Activated CD4-positive, CD25-positive, alpha-beta regulatory T cell treated with anti-CD3 and anti-CD28 coated beads, Interleukin-2, amount 50 U/mL, for 24 hours (primary cell): Measurements from ENCODE around the gene CD83.
"Not testable (repeated sequence)": the region's sequence is repeated elsewhere in the genome, so short reads cannot be mapped to it uniquely, and the experiment has no call there.

Source experiments
- ATAC-seq, 2 donors: fragments of 150-1000 bp; cut with Tn5 transposase; one replicate each; pipeline ENCODE4 v1.10.0; 2021; ENCODE audit warnings: mild to moderate bottlenecking in 1 of 2, moderate library complexity in 1 of 2

Gene CD83

GRCh38 chr6:14149739-14150130 is 32.2 kb downstream of the CD83 start:
- no peak for ATAC-seq

- ATAC-seq, result not testable (repeated sequence)
Observed at GRCh38 chr6:14151300-14151699, 33.7 kb downstream of the CD83 start.

- ATAC-seq, result no peak
Observed at GRCh38 chr6:14151773-14152172, 34.2 kb downstream of the CD83 start.

GRCh38 chr6:14153228-14153627 is 35.7 kb downstream of the CD83 start:
- ATAC-seq, result no peak

- no peak for ATAC-seq
Observed at GRCh38 chr6:14159090-14159489, 41.5 kb downstream of the CD83 start.

- no peak for ATAC-seq
Observed at GRCh38 chr6:14162826-14163225, 45.3 kb downstream of the CD83 start.

- no peak for ATAC-seq
Observed at GRCh38 chr6:14165091-14165490, 47.5 kb downstream of the CD83 start.

GRCh38 chr6:14166839-14167238 is 49.3 kb downstream of the CD83 start:
- no peak for ATAC-seq

- ATAC-seq, result no peak
Observed at GRCh38 chr6:14170128-14170527, 52.6 kb downstream of the CD83 start.

- ATAC-seq, result no peak
Observed at GRCh38 chr6:14172562-14172961, 55.0 kb downstream of the CD83 start.

GRCh38 chr6:14174226-14174625 is 56.7 kb downstream of the CD83 start:
- no peak for ATAC-seq

GRCh38 chr6:14174996-14175395 is 57.4 kb downstream of the CD83 start:
- no peak for ATAC-seq

GRCh38 chr6:14176429-14176828 is 58.9 kb downstream of the CD83 start:
- no peak for ATAC-seq

- ATAC-seq, result no peak
Observed at GRCh38 chr6:14177413-14178082, 60.0 kb downstream of the CD83 start.

- ATAC-seq, result no peak
Observed at GRCh38 chr6:14178083-14178445, 60.5 kb downstream of the CD83 start.

- peak; percentile 83 to 87 for ATAC-seq
Observed at GRCh38 chr6:14180609-14181008, 63.0 kb downstream of the CD83 start.

- no peak for ATAC-seq
Observed at GRCh38 chr6:14182916-14183315, 65.3 kb downstream of the CD83 start.
